ENCODE data around the gene TMEM95. TPM values are rescaled to one million over a fixed set of nuclear protein-coding genes. Genes with fewer than 3 reads are reported as not detected.

Gene TMEM95
- polyA plus RNA-seq, 1 experiment = not detected

GRCh38 chr17:7352910-7353635, 1.9 kb upstream of the TMEM95 start:
- DNase-seq (ENCODE audit: low read depth) = no peak
- ChIA-PET POLR2A (interaction anchor here (1.0 kb wide), 1 partner anchor 51 kb away, joined by 3 read pairs; the partner anchor contains the start of gene TMEM256), CTCF (interaction anchor here (0.7 to 4.8 kb wide), 4 partner anchors 51 to 208 kb away, joined by 3 to 45 read pairs (median 22); partner anchors contain the start of genes SENP3, TMEM102 and TMEM256)
- H3K36me3 ChIP-seq (ENCODE audit: control insufficient read depth, insufficient read depth, low read length) = no peaks in the 10 kb centered on the region
- TF ChIP-seq CTCF (IDR thresholded peaks at IDR 0.05; ENCODE audit: insufficient read depth, low read depth, low read length) = no peak
- H3K4me3 ChIP-seq (ENCODE audit: low read depth, low read length) = peak overlapping the region; percentile 71
- no peaks in the 10 kb centered on the region for H3K27me3 ChIP-seq (ENCODE audit: control insufficient read depth, insufficient read depth, low read length)

- CTCF ChIA-PET = interaction anchor here (1.0 to 4.8 kb wide), 11 partner anchors 8 to 333 kb away, joined by 3 to 45 read pairs (median 22); partner anchors contain the start of genes SENP3, TMEM102, TMEM256 and TP53
- no peak for DNase-seq (ENCODE audit: low read depth)
- POLR2A ChIA-PET = interaction anchor here (1.0 kb wide), 1 partner anchor 50 kb away, joined by 3 read pairs; the partner anchor contains the start of gene TMEM256
Observed at GRCh38 chr17:7354262-7354843, 603 bp upstream of the TMEM95 start.

GRCh38 chr17:7355573-7355972, 617 bp downstream of the TMEM95 start:
- H3K36me3 ChIP-seq (ENCODE audit: control insufficient read depth, insufficient read depth, low read length) = no peaks in the 10 kb centered on the region
- no peak overlapping the region for H3K4me3 ChIP-seq (ENCODE audit: low read depth, low read length)
- ChIA-PET CTCF (interaction anchor here (0.8 to 4.8 kb wide), 19 partner anchors 9 to 332 kb away, joined by 3 to 45 read pairs (median 8); partner anchors contain the start of genes PLSCR3, SENP3, SOX15 and TMEM102), POLR2A (no interaction called here)
- no peaks in the 10 kb centered on the region for H3K27me3 ChIP-seq (ENCODE audit: control insufficient read depth, insufficient read depth, low read length)
- no peak for TF ChIP-seq CTCF (IDR thresholded peaks at IDR 0.05; ENCODE audit: insufficient read depth, low read depth, low read length)
- DNase-seq (ENCODE audit: low read depth) = no peak

More at GRCh38 chr17:7354262-7354843, 603 bp upstream of the TMEM95 start:
- TF ChIP-seq CTCF (IDR thresholded peaks at IDR 0.05; ENCODE audit: insufficient read depth, low read depth, low read length) = no peak
- Histone ChIP-seq H3K36me3 (ENCODE audit: control insufficient read depth, insufficient read depth, low read length) (no peaks in the 10 kb centered on the region), H3K4me3 (ENCODE audit: low read depth, low read length) (peak overlapping the region; percentile 8; the same call in 1 of the 2 replicates), H3K27me3 (ENCODE audit: control insufficient read depth, insufficient read depth, low read length) (no peaks in the 10 kb centered on the region)

GRCh38 chr17:7356072-7356549, 1.2 kb downstream of the TMEM95 start:
- H3K27me3 ChIP-seq (ENCODE audit: control insufficient read depth, insufficient read depth, low read length) = no peaks in the 10 kb centered on the region
- H3K36me3 ChIP-seq (ENCODE audit: control insufficient read depth, insufficient read depth, low read length) = no peaks in the 10 kb centered on the region
- H3K4me3 ChIP-seq (ENCODE audit: low read depth, low read length) = no peak overlapping the region
- peak; percentile 89 for TF ChIP-seq CTCF (IDR thresholded peaks at IDR 0.05; ENCODE audit: insufficient read depth, low read depth, low read length)
- ChIA-PET POLR2A (interaction anchor here (0.6 kb wide), 2 partner anchors 122 to 205 kb away, joined by 4 to 20 read pairs; no protein-coding TSS in a partner anchor), CTCF (interaction anchor here (0.8 to 4.8 kb wide), 21 partner anchors 9 to 331 kb away, joined by 3 to 45 read pairs (median 7); partner anchors contain the start of genes PLSCR3, SENP3, SOX15 and TMEM102)
- no peak for DNase-seq (ENCODE audit: low read depth)
